GM12878 (cell line): Measurements from ENCODE around the gene OR2B2. TPM values are rescaled to one million over a fixed set of nuclear protein-coding genes. Genes with fewer than 3 reads are reported as not detected.

Experiments
- CBX3 ChIP-seq: fragments of 200-600 bp; sonication (generic); IDR thresholded peaks from 2 replicates; pipeline ENCODE4 v1.6.1; 2016; ENCODE audit warnings: low read depth, borderline replicate concordance
- CHD2 ChIP-seq: IDR thresholded peaks from 2 replicates; pipeline ENCODE4 v1.6.1; 2011; ENCODE audit warnings: low read depth, low read length, improper control_type of control experiment, borderline replicate concordance
- CREB1 ChIP-seq: IDR thresholded peaks from 2 replicates; pipeline ENCODE4 v1.6.1; 2012; ENCODE audit warnings: low read depth, mild to moderate bottlenecking, inconsistent platforms
- DPF2 ChIP-seq: fragments of 450-650 bp; IDR thresholded peaks from 2 replicates; pipeline ENCODE4 v1.6.1; 2017; ENCODE audit warnings: mild to moderate bottlenecking
- FOXM1 ChIP-seq: IDR thresholded peaks from 2 replicates; pipeline ENCODE4 v1.6.1; 2012; ENCODE audit warnings: low read depth, mild to moderate bottlenecking, inconsistent platforms, low read length, moderate library complexity
- IKZF1 ChIP-seq: fragments of 450-650 bp; conservative IDR thresholded peaks from 2 replicates; pipeline ENCODE4 v1.6.1; 2017; ENCODE audit warnings: antibody characterized with exemption, mild to moderate bottlenecking
- NRF1 ChIP-seq: conservative IDR thresholded peaks from 2 replicates; pipeline ENCODE4 v1.6.1; 2011; ENCODE audit warnings: mild to moderate bottlenecking, low read depth, low read length, improper control_type of control experiment
- PML ChIP-seq: IDR thresholded peaks from 2 replicates; pipeline ENCODE4 v1.6.1; 2012; ENCODE audit warnings: low read length, inconsistent platforms
- POLR2A ChIP-seq: IDR thresholded peaks from 2 replicates; pipeline ENCODE4 v1.6.1; 2011; ENCODE audit warnings: low read depth, mild to moderate bottlenecking, low read length
- SPI1 ChIP-seq: IDR thresholded peaks from 2 replicates; pipeline ENCODE4 v1.6.1; 2011; ENCODE audit warnings: low read depth, mild to moderate bottlenecking, low read length, moderate library complexity, borderline replicate concordance; ENCODE audit not compliant: insufficient read depth
- SREBF2 ChIP-seq: IDR thresholded peaks from 2 replicates; pipeline ENCODE4 v1.6.1; 2012; ENCODE audit warnings: mild to moderate bottlenecking, low read length
- ZBTB33 ChIP-seq: fragments of 450-650 bp; IDR thresholded peaks from 2 replicates; pipeline ENCODE4 v1.6.1; 2017; ENCODE audit warnings: mild to moderate bottlenecking
- ZNF24 ChIP-seq: fragments of 450-650 bp; IDR thresholded peaks from 2 replicates; pipeline ENCODE4 v1.6.1; 2017; ENCODE audit warnings: antibody characterized with exemption, mild to moderate bottlenecking
- ZNF274 ChIP-seq: IDR thresholded peaks from one replicate; pipeline ENCODE4 v1.8.0; 2011; ENCODE audit not compliant: insufficient read length, insufficient read depth
- ZNF384 ChIP-seq: IDR thresholded peaks from 2 replicates; pipeline ENCODE4 v1.6.1; 2012; ENCODE audit warnings: low read depth, mild to moderate bottlenecking, low read length, improper control_type of control experiment, borderline replicate concordance
- ZNF622 ChIP-seq: fragments of 450-650 bp; IDR thresholded peaks from 2 replicates; pipeline ENCODE4 v1.6.1; 2017; ENCODE audit warnings: mild to moderate bottlenecking, inconsistent platforms
- polyA plus RNA-seq, 11 experiments: library from polyadenylated mRNA; depleted of rRNA in 4 of 11; unstranded in 6 of 11; stranded (reverse) in 5 of 11; fragments of >200 nt; fragmentation: Nextera tagmentation in 4 of 11; fragmentation: Illumina TruSeq in 1 of 11; extraction: Ambion mirVana in 4 of 11; extraction: Trizol in 1 of 11; gene quantifications; 1 replicate in 1 of 11; 2 replicates in 10 of 11; pipeline versions ENCODE4 v1.2.1 to v1.2.3, GENCODE V29; 2011 to 2016; ENCODE audit warnings: inconsistent platforms in 2 of 11, missing spikeins in 2 of 11, low read depth in 1 of 11
- total RNA-seq, 4 experiments: library from RNA; depleted of rRNA in 3 of 4; stranded (reverse); fragments of >200 nt in 3 of 4; fragmentation: Illumina TruSeq in 1 of 4; extraction: Trizol in 1 of 4; gene quantifications; 2 replicates each; pipeline versions ENCODE4 v1.2.1 to v1.2.3, GENCODE V29; 2013 to 2021
- TF ChIP-seq, protein P1 (sequence below): fragments of 450-650 bp; formaldehyde crosslinking; IDR thresholded peaks from 2 replicates; pipeline ENCODE4 v1.4.0; 2022; ENCODE audit warnings: mild to moderate bottlenecking, moderate library complexity
- TF ChIP-seq, protein P2 (sequence below): IDR thresholded peaks from 2 replicates; pipeline ENCODE4 v1.6.1; 2011; ENCODE audit warnings: borderline replicate concordance, low read depth, mild to moderate bottlenecking, moderate library complexity, mixed read lengths, low read length; ENCODE audit not compliant: insufficient read depth; ENCODE audit errors: extremely low read length
- TF ChIP-seq, protein P3 (sequence below): fragments of 450-650 bp; conservative IDR thresholded peaks from 2 replicates; pipeline ENCODE4 v1.6.1; 2017; ENCODE audit warnings: mild to moderate bottlenecking, moderate library complexity
- TF ChIP-seq, protein P4 (sequence below): IDR thresholded peaks from 2 replicates; pipeline ENCODE4 v1.6.1; 2011; ENCODE audit warnings: borderline replicate concordance, low read depth, mild to moderate bottlenecking, moderate library complexity, low read length; ENCODE audit not compliant: insufficient read depth, poor library complexity, severe bottlenecking

The OR2B2 gene
- total and polyA plus RNA-seq, 10 of the 15 experiments (the other 5 are each of a cell fraction or from before 2014, with no cell fraction given): not detected

DNA sequence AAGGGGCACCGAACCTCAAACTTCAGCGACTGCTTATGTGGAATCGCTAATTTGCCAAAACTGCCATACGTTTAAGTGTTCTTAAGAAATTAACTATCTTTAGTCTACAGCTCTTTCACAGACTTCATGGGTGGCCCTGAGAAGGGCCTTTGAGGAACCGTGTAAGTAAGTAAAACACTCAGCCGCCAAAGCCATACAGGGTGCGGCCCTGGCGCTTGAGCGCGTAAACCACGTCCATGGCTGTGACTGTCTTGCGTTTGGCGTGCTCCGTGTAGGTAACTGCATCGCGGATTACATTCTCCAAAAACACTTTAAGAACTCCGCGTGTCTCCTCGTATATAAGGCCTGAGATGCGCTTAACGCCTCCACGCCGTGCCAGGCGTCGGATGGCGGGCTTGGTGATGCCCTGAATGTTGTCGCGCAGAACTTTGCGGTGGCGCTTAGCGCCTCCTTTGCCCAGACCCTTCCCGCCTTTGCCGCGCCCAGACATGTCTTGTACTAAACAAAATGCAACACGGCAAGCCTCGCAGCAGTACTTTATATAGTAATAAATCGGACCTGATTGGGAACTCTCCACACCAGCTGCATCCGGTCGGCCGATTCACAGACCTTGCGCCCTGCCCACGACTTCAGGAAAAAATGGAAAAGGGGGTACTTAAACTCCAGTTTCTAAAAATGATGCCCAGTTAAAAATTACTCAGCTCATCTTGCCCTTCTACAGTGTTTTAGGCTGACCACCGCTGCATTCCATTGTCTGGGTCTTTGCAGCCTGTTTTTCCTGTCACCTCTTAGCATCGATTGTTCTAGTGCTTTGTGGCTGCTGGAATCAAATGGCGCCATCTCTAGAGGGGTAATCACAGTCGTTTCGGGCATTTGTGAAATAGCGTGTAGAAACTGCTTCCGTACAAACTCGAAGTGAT lies 38.9 kb downstream of the OR2B2 start (continued):
- no peak for TF ChIP-seq ZBTB33
- peak; percentile 61; the same call in 1 of the 2 replicates for TF ChIP-seq CHD2
- TF ChIP-seq SPI1: no peak
- TF ChIP-seq, protein P1, sequence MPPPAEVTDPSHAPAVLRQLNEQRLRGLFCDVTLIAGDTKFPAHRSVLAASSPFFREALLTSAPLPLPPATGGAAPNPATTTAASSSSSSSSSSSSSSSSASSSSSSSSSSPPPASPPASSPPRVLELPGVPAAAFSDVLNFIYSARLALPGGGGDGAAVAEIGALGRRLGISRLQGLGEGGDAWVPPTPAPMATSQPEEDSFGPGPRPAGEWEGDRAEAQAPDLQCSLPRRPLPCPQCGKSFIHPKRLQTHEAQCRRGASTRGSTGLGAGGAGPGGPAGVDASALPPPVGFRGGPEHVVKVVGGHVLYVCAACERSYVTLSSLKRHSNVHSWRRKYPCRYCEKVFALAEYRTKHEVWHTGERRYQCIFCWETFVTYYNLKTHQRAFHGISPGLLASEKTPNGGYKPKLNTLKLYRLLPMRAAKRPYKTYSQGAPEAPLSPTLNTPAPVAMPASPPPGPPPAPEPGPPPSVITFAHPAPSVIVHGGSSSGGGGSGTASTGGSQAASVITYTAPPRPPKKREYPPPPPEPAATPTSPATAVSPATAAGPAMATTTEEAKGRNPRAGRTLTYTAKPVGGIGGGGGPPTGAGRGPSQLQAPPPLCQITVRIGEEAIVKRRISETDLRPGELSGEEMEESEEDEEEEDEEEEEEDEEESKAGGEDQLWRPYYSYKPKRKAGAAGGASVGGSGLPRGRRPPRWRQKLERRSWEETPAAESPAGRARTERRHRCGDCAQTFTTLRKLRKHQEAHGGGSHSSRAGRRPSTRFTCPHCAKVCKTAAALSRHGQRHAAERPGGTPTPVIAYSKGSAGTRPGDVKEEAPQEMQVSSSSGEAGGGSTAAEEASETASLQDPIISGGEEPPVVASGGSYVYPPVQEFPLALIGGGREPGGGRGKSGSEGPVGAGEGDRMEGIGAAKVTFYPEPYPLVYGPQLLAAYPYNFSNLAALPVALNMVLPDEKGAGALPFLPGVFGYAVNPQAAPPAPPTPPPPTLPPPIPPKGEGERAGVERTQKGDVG: 0 out of 2 replicates have a peak, but pooled peaks have one; percentile 26
- TF ChIP-seq CBX3: no peak
- no peak for TF ChIP-seq ZNF384
- TF ChIP-seq ZNF24: no peak
- TF ChIP-seq, protein P2, sequence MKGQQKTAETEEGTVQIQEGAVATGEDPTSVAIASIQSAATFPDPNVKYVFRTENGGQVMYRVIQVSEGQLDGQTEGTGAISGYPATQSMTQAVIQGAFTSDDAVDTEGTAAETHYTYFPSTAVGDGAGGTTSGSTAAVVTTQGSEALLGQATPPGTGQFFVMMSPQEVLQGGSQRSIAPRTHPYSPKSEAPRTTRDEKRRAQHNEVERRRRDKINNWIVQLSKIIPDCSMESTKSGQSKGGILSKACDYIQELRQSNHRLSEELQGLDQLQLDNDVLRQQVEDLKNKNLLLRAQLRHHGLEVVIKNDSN: no peak
- TF ChIP-seq IKZF1: peak; percentile 45
- TF ChIP-seq CREB1: no peak
- peak; percentile 43; the same call in 1 of the 2 replicates for TF ChIP-seq ZNF622
- no peak for TF ChIP-seq ZNF274
- peak; percentile 64; the same call in 1 of the 2 replicates for TF ChIP-seq FOXM1
- TF ChIP-seq DPF2: 0 out of 2 replicates have a peak, but pooled peaks have one; percentile 14
- peak; percentile 97 for TF ChIP-seq POLR2A
- TF ChIP-seq, protein P3, sequence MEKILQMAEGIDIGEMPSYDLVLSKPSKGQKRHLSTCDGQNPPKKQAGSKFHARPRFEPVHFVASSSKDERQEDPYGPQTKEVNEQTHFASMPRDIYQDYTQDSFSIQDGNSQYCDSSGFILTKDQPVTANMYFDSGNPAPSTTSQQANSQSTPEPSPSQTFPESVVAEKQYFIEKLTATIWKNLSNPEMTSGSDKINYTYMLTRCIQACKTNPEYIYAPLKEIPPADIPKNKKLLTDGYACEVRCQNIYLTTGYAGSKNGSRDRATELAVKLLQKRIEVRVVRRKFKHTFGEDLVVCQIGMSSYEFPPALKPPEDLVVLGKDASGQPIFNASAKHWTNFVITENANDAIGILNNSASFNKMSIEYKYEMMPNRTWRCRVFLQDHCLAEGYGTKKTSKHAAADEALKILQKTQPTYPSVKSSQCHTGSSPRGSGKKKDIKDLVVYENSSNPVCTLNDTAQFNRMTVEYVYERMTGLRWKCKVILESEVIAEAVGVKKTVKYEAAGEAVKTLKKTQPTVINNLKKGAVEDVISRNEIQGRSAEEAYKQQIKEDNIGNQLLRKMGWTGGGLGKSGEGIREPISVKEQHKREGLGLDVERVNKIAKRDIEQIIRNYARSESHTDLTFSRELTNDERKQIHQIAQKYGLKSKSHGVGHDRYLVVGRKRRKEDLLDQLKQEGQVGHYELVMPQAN: no peak
- peak; percentile 96 for TF ChIP-seq PML
- TF ChIP-seq, protein P4, sequence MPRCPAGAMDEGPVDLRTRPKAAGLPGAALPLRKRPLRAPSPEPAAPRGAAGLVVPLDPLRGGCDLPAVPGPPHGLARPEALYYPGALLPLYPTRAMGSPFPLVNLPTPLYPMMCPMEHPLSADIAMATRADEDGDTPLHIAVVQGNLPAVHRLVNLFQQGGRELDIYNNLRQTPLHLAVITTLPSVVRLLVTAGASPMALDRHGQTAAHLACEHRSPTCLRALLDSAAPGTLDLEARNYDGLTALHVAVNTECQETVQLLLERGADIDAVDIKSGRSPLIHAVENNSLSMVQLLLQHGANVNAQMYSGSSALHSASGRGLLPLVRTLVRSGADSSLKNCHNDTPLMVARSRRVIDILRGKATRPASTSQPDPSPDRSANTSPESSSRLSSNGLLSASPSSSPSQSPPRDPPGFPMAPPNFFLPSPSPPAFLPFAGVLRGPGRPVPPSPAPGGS: no peak
- no peak for TF ChIP-seq SREBF2
- no peak for TF ChIP-seq NRF1
